ENCODE measurements around the gene NUP214. TPM values are rescaled to one million over a fixed set of nuclear protein-coding genes. Genes with fewer than 3 reads are reported as not detected.

Gene NUP214
- total RNA-seq, 4 donors from 2014 or later = 13.2 to 75.8 (median 49.0) TPM

DNA sequence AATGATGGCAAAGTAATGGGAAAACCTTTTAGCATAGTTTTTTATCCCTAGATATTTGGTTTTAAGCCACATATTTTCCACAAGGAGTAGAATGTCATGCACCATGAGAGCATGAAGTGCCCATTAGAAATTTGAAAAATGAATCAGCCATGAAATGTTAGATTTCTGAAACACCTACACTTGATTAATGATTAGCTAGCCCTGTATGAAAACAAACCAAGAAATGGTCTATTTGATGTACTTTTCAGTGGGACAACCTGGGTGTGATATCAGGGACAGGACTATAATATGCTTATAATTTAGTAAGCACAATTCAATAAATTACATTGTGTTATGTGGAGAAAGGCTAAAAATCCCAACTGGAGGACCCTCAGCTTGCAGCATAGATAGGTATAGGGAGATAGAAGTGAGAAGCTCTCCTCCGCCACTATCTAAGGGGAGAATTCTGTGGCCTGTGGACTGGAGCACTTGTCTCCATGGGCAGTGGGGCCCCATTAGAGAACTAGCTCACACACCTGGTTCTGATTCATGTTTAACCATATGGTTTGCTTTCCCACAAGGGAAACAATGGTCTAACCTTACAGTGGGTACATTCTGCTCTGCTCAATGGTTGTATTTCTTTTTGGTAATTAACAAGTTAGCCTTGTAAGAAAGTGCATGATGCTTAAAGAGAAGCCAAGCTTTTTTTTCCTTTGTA is 35.2 kb downstream of the NUP214 start:
- Histone ChIP-seq H3K4me1 (no peaks in the 10 kb centered on the region), H3K9me3 (no peaks in the 10 kb centered on the region), H3K36me3 (no peaks in the 10 kb centered on the region), H3K4me3 (no peak overlapping the region), H3K27me3 (no peaks in the 10 kb centered on the region), H3K27ac (no peak overlapping the region)
- intact Hi-C loops (cut with DNase I; ENCODE audit: low total_unique reads) = no loop called here
- DNase-seq = no peak
- TF ChIP-seq, protein P1, sequence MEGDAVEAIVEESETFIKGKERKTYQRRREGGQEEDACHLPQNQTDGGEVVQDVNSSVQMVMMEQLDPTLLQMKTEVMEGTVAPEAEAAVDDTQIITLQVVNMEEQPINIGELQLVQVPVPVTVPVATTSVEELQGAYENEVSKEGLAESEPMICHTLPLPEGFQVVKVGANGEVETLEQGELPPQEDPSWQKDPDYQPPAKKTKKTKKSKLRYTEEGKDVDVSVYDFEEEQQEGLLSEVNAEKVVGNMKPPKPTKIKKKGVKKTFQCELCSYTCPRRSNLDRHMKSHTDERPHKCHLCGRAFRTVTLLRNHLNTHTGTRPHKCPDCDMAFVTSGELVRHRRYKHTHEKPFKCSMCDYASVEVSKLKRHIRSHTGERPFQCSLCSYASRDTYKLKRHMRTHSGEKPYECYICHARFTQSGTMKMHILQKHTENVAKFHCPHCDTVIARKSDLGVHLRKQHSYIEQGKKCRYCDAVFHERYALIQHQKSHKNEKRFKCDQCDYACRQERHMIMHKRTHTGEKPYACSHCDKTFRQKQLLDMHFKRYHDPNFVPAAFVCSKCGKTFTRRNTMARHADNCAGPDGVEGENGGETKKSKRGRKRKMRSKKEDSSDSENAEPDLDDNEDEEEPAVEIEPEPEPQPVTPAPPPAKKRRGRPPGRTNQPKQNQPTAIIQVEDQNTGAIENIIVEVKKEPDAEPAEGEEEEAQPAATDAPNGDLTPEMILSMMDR (IDR thresholded peaks at IDR 0.05) = no peak
- TF ChIP-seq POLR2A (IDR thresholded peaks at IDR 0.05) = no peak

DNA sequence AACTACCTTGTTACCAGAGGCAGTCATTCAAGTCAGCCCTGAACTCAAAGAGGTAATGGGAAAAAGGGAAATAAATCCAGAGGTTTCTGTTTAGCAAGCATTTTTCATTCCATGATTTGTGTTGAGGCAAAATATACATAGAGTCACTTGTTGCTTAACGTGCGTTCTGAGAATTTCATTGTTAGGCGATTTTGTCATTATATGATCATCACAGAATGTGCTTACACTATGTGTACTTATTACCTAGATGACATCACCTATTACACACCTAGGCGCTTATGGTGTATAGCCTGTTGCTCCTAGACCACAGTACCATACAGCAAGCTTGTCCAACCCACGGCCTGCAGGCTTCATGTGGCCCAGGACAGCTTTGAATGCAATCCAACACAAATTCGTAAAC is 36.2 kb downstream of the NUP214 start:
- Histone ChIP-seq H3K27ac (no peak overlapping the region), H3K27me3 (no peaks in the 10 kb centered on the region), H3K4me1 (no peaks in the 10 kb centered on the region), H3K36me3 (no peaks in the 10 kb centered on the region), H3K9me3 (no peaks in the 10 kb centered on the region), H3K4me3 (no peak overlapping the region)
- intact Hi-C loops (cut with DNase I; ENCODE audit: low total_unique reads) = no loop called here
- no peak for DNase-seq
- TF ChIP-seq, protein P1 (IDR thresholded peaks at IDR 0.05) = no peak
- TF ChIP-seq POLR2A (IDR thresholded peaks at IDR 0.05) = no peak

DNA sequence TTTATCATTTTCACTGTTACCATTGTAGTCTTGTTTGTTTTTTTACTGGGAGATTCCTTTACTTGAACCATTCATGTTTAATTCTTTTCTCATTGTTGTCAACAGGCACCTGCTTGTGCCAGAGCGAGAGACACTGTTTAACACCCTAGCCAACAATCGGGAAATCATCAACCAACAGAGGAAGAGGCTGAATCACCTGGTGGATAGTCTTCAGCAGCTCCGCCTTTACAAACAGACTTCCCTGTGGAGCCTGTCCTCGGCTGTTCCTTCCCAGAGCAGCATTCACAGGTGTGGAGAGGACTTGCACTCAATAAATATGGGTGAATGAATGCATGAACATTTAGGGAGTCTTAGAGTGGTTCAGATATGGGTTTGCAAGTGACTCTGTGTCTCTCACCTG is 37.5 kb downstream of the NUP214 start:
- Histone ChIP-seq H3K4me1 (no peaks in the 10 kb centered on the region), H3K27ac (no peak overlapping the region), H3K9me3 (no peaks in the 10 kb centered on the region), H3K27me3 (no peaks in the 10 kb centered on the region), H3K36me3 (no peaks in the 10 kb centered on the region), H3K4me3 (no peak overlapping the region)
- intact Hi-C loops (cut with DNase I; ENCODE audit: low total_unique reads) = no loop called here
- TF ChIP-seq, protein P1 (IDR thresholded peaks at IDR 0.05) = no peak
- TF ChIP-seq POLR2A (IDR thresholded peaks at IDR 0.05) = no peak
- DNase-seq = no peak

DNA sequence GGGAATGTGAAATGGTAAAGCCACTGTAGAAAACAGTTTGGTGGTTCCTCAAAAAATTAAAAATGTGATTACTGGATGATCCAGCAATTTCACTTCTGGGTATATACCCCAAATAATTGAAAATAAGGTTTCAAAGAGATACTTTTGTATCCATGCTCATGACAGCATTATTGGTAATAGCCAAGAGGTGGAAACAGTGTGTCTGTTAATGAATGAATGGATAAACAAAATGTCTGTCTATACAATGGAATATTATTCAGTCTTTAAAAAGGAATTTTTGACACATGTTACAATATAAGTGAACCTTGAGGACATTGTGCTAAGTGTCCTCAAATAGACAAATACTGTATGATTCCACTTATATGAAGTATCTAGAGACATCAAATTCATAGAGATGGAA is 40.1 kb downstream of the NUP214 start:
- H3K4me3 ChIP-seq = no peak overlapping the region
- H3K9me3 ChIP-seq = no peaks in the 10 kb centered on the region
- TF ChIP-seq POLR2A (IDR thresholded peaks at IDR 0.05) = no peak
- TF ChIP-seq, protein P1 (IDR thresholded peaks at IDR 0.05) = no peak
- no peaks in the 10 kb centered on the region for H3K36me3 ChIP-seq
- H3K4me1 ChIP-seq = no peaks in the 10 kb centered on the region
- no peak for DNase-seq
- H3K27ac ChIP-seq = no peak overlapping the region
- no peaks in the 10 kb centered on the region for H3K27me3 ChIP-seq
- intact Hi-C loops (cut with DNase I; ENCODE audit: low total_unique reads) = no loop called here

DNA sequence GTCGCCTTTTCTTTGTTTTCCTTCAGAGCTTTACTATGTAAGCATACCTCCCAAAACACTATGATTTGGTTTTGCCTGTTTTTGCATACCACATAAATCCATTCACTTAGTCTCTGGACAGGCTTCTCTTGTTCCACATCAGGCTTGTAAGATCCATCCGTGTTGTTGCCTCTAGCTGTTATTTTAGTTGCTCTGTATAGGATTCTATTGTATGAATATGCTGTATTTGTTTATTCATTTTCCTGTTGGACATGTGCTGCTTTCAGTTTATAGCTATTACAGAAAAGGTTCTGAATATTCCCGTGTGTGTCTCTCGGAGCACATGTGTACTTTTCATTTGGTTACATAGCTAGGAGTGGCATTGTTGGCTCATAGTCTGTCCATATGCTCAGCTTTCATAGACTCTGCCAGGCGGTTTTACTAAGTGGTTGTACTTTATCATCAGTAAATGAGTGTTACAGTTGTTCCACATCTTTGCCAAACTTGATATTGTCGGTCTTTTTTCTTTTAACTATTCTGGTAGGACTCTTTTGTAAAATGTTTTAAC is 41.8 kb downstream of the NUP214 start:
- Histone ChIP-seq H3K27me3 (no peaks in the 10 kb centered on the region), H3K4me1 (no peaks in the 10 kb centered on the region), H3K4me3 (no peak overlapping the region), H3K36me3 (no peaks in the 10 kb centered on the region), H3K9me3 (no peaks in the 10 kb centered on the region), H3K27ac (no peak overlapping the region)
- intact Hi-C loops (cut with DNase I; ENCODE audit: low total_unique reads) = no loop called here
- TF ChIP-seq, protein P1 (IDR thresholded peaks at IDR 0.05) = no peak
- TF ChIP-seq POLR2A (IDR thresholded peaks at IDR 0.05) = no peak
- no peak for DNase-seq

Measured in uterus (tissue), 4 donors.